Right cardiac atrium (tissue), 5 donors: Measurements from ENCODE around the gene CC2D1A. TPM values are rescaled to one million over a fixed set of nuclear protein-coding genes. Genes with fewer than 3 reads are reported as not detected.
A peak's percentile ranks its signal among the peaks of the same experiment; 100 is the strongest.

Experiments used
- ATAC-seq, 2 donors: fragments of 200-7000 bp; cut with Tn5 transposase; one replicate each; pipeline versions ENCODE4 v1.8.0 to v1.9.1; 2020; ENCODE audit warnings: moderate library complexity in 2 of 2, mild to moderate bottlenecking in 1 of 2
- DNase-seq, 3 donors: peaks; one replicate each; pipeline ENCODE4 v3.0.0-alpha.2; 2020
- H3K27ac ChIP-seq: one replicate; pipeline ENCODE4 v1.5.1; 2013; ENCODE audit warnings: mild to moderate bottlenecking, low read length, control low read depth, moderate library complexity
- H3K27me3 ChIP-seq: one replicate; pipeline ENCODE4 v1.6.1; 2013; ENCODE audit not compliant: control insufficient read depth, insufficient read depth
- H3K4me1 ChIP-seq: one replicate; pipeline ENCODE4 v1.6.1; 2013; ENCODE audit warnings: low read length; ENCODE audit not compliant: control insufficient read depth, insufficient read depth
- H3K4me3 ChIP-seq: one replicate; pipeline ENCODE4 v1.5.1; 2013; ENCODE audit warnings: low read length, control low read depth
- H3K9me3 ChIP-seq: one replicate; pipeline ENCODE4 v1.6.1; 2013; ENCODE audit warnings: low read length; ENCODE audit not compliant: control insufficient read depth
- WGBS: extraction: QIAGEN DNeasy Blood & Tissue Kit; methylation state at CpG from one replicate; pipeline ENCODE4 v1.1.7; 2013; 5-methylcytosine and 5-hydroxymethylcytosine counted together
- intact Hi-C, 4 donors: fragments of 100-400 bp; cut with DNase I; formaldehyde crosslinking; loops; one replicate each; pipeline versions ENCODE4 v1.11.0 to v1.14.0; 2022 to 2023
- polyA plus RNA-seq: library from polyadenylated mRNA; stranded (reverse); fragments of 200-250 nt; gene quantifications from one replicate; pipeline ENCODE4 v1.2.3, GENCODE V29; 2013
- total RNA-seq, 4 donors: library from RNA; stranded (reverse); fragmentation: NEBNext Ultra II Directional; extraction: Animal tissue kit (Norgen Biotek cat#: 25700); gene quantifications; one replicate each; pipeline ENCODE4 v1.2.1, GENCODE V29; 2021
- donor health status: healthy with polysubstance abuse.
- donor health status: DM: no; HTN: yes; CAD: no.
- donor health status: DM: no; HTN: no; CAD: no.
- donor health status: DM: no; HTN: yes; CAD: no; lungs with severe emphysema.
- donor health status: DM: yes; HTN: yes; CAD: no.

Gene CC2D1A
- total and polyA plus RNA-seq, 5 donors: 21.6 to 26.2 (median 22.6) TPM

GRCh38 chr19:13865571-13866462, 40.2 kb upstream of the CC2D1A start:
- 2% methylated on average over 82 of the region's 82 CpGs for WGBS
- DNase-seq: peak in 2 of 3 donors; percentile 76 to 77
- Histone ChIP-seq H3K4me3 (peak overlapping the region; percentile 88), H3K27me3 (no peaks in the 10 kb centered on the region), H3K4me1 (no peaks in the 10 kb centered on the region), H3K9me3 (no peaks in the 10 kb centered on the region), H3K27ac (no peak overlapping the region)
- no peak for ATAC-seq
- intact Hi-C loops: loop anchor here in 3 of 4 donors (10.0 kb wide), 2 partner anchors 261 to 271 kb away; no protein-coding TSS in a partner anchor

- no peaks in the 10 kb centered on the region for H3K27me3 ChIP-seq
- no peak overlapping the region for H3K27ac ChIP-seq
- H3K9me3 ChIP-seq: no peaks in the 10 kb centered on the region
- no peaks in the 10 kb centered on the region for H3K4me1 ChIP-seq
- no peak for ATAC-seq
- intact Hi-C loops: loop anchor here in 3 of 4 donors (10.0 kb wide), 2 partner anchors 262 to 272 kb away; no protein-coding TSS in a partner anchor
- no peak for DNase-seq
- H3K4me3 ChIP-seq: no peak overlapping the region
- WGBS: 69% methylated on average over 15 of the region's 15 CpGs
Observed at GRCh38 chr19:13866463-13867046, 39.4 kb upstream of the CC2D1A start.

GRCh38 chr19:13868663-13869062, 37.3 kb upstream of the CC2D1A start:
- ATAC-seq: no peak
- intact Hi-C loops: loop anchor here in 3 of 4 donors (10.0 kb wide), 2 partner anchors 264 to 274 kb away; no protein-coding TSS in a partner anchor
- Histone ChIP-seq H3K27me3 (no peaks in the 10 kb centered on the region), H3K4me3 (no peak overlapping the region), H3K4me1 (no peaks in the 10 kb centered on the region), H3K9me3 (no peaks in the 10 kb centered on the region), H3K27ac (no peak overlapping the region)
- WGBS: 82% methylated on average over 4 of the region's 4 CpGs
- DNase-seq: no peak

- Histone ChIP-seq H3K27ac (no peak overlapping the region), H3K4me3 (no peak overlapping the region), H3K9me3 (no peaks in the 10 kb centered on the region), H3K27me3 (no peaks in the 10 kb centered on the region), H3K4me1 (no peaks in the 10 kb centered on the region)
- intact Hi-C loops: loop anchor here in 3 of 4 donors (10.0 kb wide), 2 partner anchors 264 to 274 kb away; no protein-coding TSS in a partner anchor
- 61% methylated on average over 13 of the region's 13 CpGs for WGBS
- ATAC-seq: no peak
- no peak for DNase-seq
Observed at GRCh38 chr19:13869281-13869680, 36.7 kb upstream of the CC2D1A start.

GRCh38 chr19:13870873-13871272, 35.1 kb upstream of the CC2D1A start:
- Histone ChIP-seq H3K4me1 (no peaks in the 10 kb centered on the region), H3K27ac (no peak overlapping the region), H3K9me3 (no peaks in the 10 kb centered on the region), H3K27me3 (no peaks in the 10 kb centered on the region), H3K4me3 (no peak overlapping the region)
- DNase-seq (no peak), ATAC-seq (no peak)
- intact Hi-C loops: no loop called here
- WGBS: 94% methylated on average over 4 of the region's 4 CpGs

- H3K27ac ChIP-seq: no peak overlapping the region
- H3K4me1 ChIP-seq: no peaks in the 10 kb centered on the region
- DNase-seq (no peak), ATAC-seq (no peak)
- H3K27me3 ChIP-seq: no peaks in the 10 kb centered on the region
- 50% methylated on average over 5 of the region's 5 CpGs for WGBS
- intact Hi-C loops: no loop called here
- peak overlapping the region; percentile 49 for H3K4me3 ChIP-seq
- H3K9me3 ChIP-seq: no peaks in the 10 kb centered on the region
Observed at GRCh38 chr19:13872339-13872694, 33.7 kb upstream of the CC2D1A start.

- Histone ChIP-seq H3K9me3 (no peaks in the 10 kb centered on the region), H3K4me1 (no peaks in the 10 kb centered on the region), H3K27ac (no peak overlapping the region), H3K4me3 (peak overlapping the region; percentile 49), H3K27me3 (no peaks in the 10 kb centered on the region)
- DNase-seq (peak; percentile 43 to 79 (median 69)), ATAC-seq (peak; percentile 69 to 70)
- 4% methylated on average over 45 of the region's 45 CpGs for WGBS
- intact Hi-C loops: no loop called here
Observed at GRCh38 chr19:13872695-13873389, 33.2 kb upstream of the CC2D1A start.

GRCh38 chr19:13873834-13874515, 32.0 kb upstream of the CC2D1A start:
- no peaks in the 10 kb centered on the region for H3K9me3 ChIP-seq
- H3K27me3 ChIP-seq: no peaks in the 10 kb centered on the region
- no peaks in the 10 kb centered on the region for H3K4me1 ChIP-seq
- H3K27ac ChIP-seq: no peak overlapping the region
- WGBS: 55% methylated on average over 35 of the region's 35 CpGs
- intact Hi-C loops: no loop called here
- no peak for ATAC-seq
- peak in 1 of 3 donors; percentile 40 for DNase-seq
- no peak overlapping the region for H3K4me3 ChIP-seq

- 98% methylated on average over 5 of the region's 5 CpGs for WGBS
Observed at GRCh38 chr19:13875824-13876223, 30.2 kb upstream of the CC2D1A start.

GRCh38 chr19:13876834-13877233, 29.2 kb upstream of the CC2D1A start, which contains the start of gene NANOS3:
Gene NANOS3 (plus strand): TSS chr19:13877134. CDS start chr19:13877249, 115 bp downstream.
- intact Hi-C loops: no loop called here
- Histone ChIP-seq H3K9me3 (no peaks in the 10 kb centered on the region), H3K27ac (no peak within 1 kb of the TSS), H3K4me1 (peaks cover 2% of the 10 kb centered on the region), H3K4me3 (no peak within 1 kb of the TSS), H3K27me3 (no peaks in the 10 kb centered on the region)
- ATAC-seq (no peak), DNase-seq (no peak)
- 62% methylated on average over 5 of the region's 5 CpGs for WGBS

More at GRCh38 chr19:13875824-13876223, 30.2 kb upstream of the CC2D1A start:
- intact Hi-C loops: no loop called here
- Histone ChIP-seq H3K4me1 (peaks cover 2% of the 10 kb centered on the region), H3K9me3 (no peaks in the 10 kb centered on the region), H3K27ac (no peak overlapping the region), H3K27me3 (no peaks in the 10 kb centered on the region), H3K4me3 (no peak overlapping the region)
- ATAC-seq (no peak), DNase-seq (no peak)
